Measurements from ENCODE around the gene ERO1B. TPM values are rescaled to one million over a fixed set of nuclear protein-coding genes. Genes with fewer than 3 reads are reported as not detected.

The ERO1B gene
- polyA plus RNA-seq, 1 donor from 2014 or later: 2.7 TPM

GRCh38 chr1:236287757-236288619 is 6.2 kb upstream of the ERO1B start:
- no peaks in the 10 kb centered on the region for H3F3A ChIP-seq (ENCODE audit: insufficient read depth, low read length, poor library complexity, severe bottlenecking)
- no peak overlapping the region for H3K4me2 ChIP-seq (ENCODE audit: low read length)
- H3K36me3 ChIP-seq (ENCODE audit: insufficient read depth, low read length): no peaks in the 10 kb centered on the region
- no peak overlapping the region for H3K4me3 ChIP-seq (ENCODE audit: low read length)
- H4K20me1 ChIP-seq (ENCODE audit: insufficient read depth): no peaks in the 10 kb centered on the region
- no peak overlapping the region for H2AFZ ChIP-seq (ENCODE audit: low read depth, low read length)
- no peak overlapping the region for H3K27ac ChIP-seq (ENCODE audit: low read length)
- no peaks in the 10 kb centered on the region for H3K9me2 ChIP-seq (ENCODE audit: insufficient read depth, low read length)
- TF ChIP-seq, protein P1, sequence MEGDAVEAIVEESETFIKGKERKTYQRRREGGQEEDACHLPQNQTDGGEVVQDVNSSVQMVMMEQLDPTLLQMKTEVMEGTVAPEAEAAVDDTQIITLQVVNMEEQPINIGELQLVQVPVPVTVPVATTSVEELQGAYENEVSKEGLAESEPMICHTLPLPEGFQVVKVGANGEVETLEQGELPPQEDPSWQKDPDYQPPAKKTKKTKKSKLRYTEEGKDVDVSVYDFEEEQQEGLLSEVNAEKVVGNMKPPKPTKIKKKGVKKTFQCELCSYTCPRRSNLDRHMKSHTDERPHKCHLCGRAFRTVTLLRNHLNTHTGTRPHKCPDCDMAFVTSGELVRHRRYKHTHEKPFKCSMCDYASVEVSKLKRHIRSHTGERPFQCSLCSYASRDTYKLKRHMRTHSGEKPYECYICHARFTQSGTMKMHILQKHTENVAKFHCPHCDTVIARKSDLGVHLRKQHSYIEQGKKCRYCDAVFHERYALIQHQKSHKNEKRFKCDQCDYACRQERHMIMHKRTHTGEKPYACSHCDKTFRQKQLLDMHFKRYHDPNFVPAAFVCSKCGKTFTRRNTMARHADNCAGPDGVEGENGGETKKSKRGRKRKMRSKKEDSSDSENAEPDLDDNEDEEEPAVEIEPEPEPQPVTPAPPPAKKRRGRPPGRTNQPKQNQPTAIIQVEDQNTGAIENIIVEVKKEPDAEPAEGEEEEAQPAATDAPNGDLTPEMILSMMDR (IDR thresholded peaks at IDR 0.05; ENCODE audit: poor library complexity, severe bottlenecking): no peak
- no peak for TF ChIP-seq POLR2AphosphoS5 (IDR thresholded peaks at IDR 0.05)
- TF ChIP-seq SMC3 (conservative IDR thresholded peaks at IDR 0.05; ENCODE audit: poor library complexity): no peak
- no peak for TF ChIP-seq TAF1 (IDR thresholded peaks at IDR 0.05; ENCODE audit: low read depth)
- no peak for TF ChIP-seq RAD21 (conservative IDR thresholded peaks at IDR 0.05)
- TF ChIP-seq EP300 (conservative IDR thresholded peaks at IDR 0.05; ENCODE audit: poor library complexity, severe bottlenecking): no peak
- no peak for TF ChIP-seq MXI1 (conservative IDR thresholded peaks at IDR 0.05; ENCODE audit: poor library complexity, severe bottlenecking)
- TF ChIP-seq EZH2 (IDR thresholded peaks at IDR 0.05; ENCODE audit: borderline replicate concordance, insufficient read depth, low read length, poor library complexity, severe bottlenecking): no peak
- TF ChIP-seq, protein P2, sequence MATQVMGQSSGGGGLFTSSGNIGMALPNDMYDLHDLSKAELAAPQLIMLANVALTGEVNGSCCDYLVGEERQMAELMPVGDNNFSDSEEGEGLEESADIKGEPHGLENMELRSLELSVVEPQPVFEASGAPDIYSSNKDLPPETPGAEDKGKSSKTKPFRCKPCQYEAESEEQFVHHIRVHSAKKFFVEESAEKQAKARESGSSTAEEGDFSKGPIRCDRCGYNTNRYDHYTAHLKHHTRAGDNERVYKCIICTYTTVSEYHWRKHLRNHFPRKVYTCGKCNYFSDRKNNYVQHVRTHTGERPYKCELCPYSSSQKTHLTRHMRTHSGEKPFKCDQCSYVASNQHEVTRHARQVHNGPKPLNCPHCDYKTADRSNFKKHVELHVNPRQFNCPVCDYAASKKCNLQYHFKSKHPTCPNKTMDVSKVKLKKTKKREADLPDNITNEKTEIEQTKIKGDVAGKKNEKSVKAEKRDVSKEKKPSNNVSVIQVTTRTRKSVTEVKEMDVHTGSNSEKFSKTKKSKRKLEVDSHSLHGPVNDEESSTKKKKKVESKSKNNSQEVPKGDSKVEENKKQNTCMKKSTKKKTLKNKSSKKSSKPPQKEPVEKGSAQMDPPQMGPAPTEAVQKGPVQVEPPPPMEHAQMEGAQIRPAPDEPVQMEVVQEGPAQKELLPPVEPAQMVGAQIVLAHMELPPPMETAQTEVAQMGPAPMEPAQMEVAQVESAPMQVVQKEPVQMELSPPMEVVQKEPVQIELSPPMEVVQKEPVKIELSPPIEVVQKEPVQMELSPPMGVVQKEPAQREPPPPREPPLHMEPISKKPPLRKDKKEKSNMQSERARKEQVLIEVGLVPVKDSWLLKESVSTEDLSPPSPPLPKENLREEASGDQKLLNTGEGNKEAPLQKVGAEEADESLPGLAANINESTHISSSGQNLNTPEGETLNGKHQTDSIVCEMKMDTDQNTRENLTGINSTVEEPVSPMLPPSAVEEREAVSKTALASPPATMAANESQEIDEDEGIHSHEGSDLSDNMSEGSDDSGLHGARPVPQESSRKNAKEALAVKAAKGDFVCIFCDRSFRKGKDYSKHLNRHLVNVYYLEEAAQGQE (IDR thresholded peaks at IDR 0.05; ENCODE audit: borderline replicate concordance): no peak
- H3K9me3 ChIP-seq (ENCODE audit: low read length): no peaks in the 10 kb centered on the region
- H3K27me3 ChIP-seq (ENCODE audit: insufficient read depth, low read depth, low read length): no peaks in the 10 kb centered on the region
- H3K9ac ChIP-seq (ENCODE audit: low read length): no peak overlapping the region
- H3K79me2 ChIP-seq (replicated peaks; ENCODE audit: insufficient read depth, low read length): no peaks in the 10 kb centered on the region

- Histone ChIP-seq H3K79me2 (replicated peaks; ENCODE audit: insufficient read depth, low read length) (no peaks in the 10 kb centered on the region), H3K9me2 (ENCODE audit: insufficient read depth, low read length) (no peaks in the 10 kb centered on the region), H4K20me1 (ENCODE audit: insufficient read depth) (no peaks in the 10 kb centered on the region), H3K4me2 (ENCODE audit: low read length) (no peak overlapping the region), H3K27ac (ENCODE audit: low read length) (no peak overlapping the region), H3K9me3 (ENCODE audit: low read length) (no peaks in the 10 kb centered on the region), H3K9ac (ENCODE audit: low read length) (no peak overlapping the region), H3K36me3 (ENCODE audit: insufficient read depth, low read length) (no peaks in the 10 kb centered on the region), H3F3A (ENCODE audit: insufficient read depth, low read length, poor library complexity, severe bottlenecking) (no peaks in the 10 kb centered on the region), H3K4me3 (ENCODE audit: low read length) (no peak overlapping the region), H3K27me3 (ENCODE audit: insufficient read depth, low read depth, low read length) (no peaks in the 10 kb centered on the region), H2AFZ (ENCODE audit: low read depth, low read length) (no peak overlapping the region)
- TF ChIP-seq TAF1 (IDR thresholded peaks at IDR 0.05; ENCODE audit: low read depth): no peak
- no peak for TF ChIP-seq SMC3 (conservative IDR thresholded peaks at IDR 0.05; ENCODE audit: poor library complexity)
- TF ChIP-seq MXI1 (conservative IDR thresholded peaks at IDR 0.05; ENCODE audit: poor library complexity, severe bottlenecking): no peak
- TF ChIP-seq RAD21 (conservative IDR thresholded peaks at IDR 0.05): no peak
- TF ChIP-seq EZH2 (IDR thresholded peaks at IDR 0.05; ENCODE audit: borderline replicate concordance, insufficient read depth, low read length, poor library complexity, severe bottlenecking): no peak
- TF ChIP-seq, protein P1 (IDR thresholded peaks at IDR 0.05; ENCODE audit: poor library complexity, severe bottlenecking): no peak
- TF ChIP-seq, protein P2 (IDR thresholded peaks at IDR 0.05; ENCODE audit: borderline replicate concordance): no peak
- no peak for TF ChIP-seq EP300 (conservative IDR thresholded peaks at IDR 0.05; ENCODE audit: poor library complexity, severe bottlenecking)
- no peak for TF ChIP-seq POLR2AphosphoS5 (IDR thresholded peaks at IDR 0.05)
These were observed 5.6 kb upstream of the ERO1B start for GRCh38 chr1:236287356-236287755.

Data from neural cell (in vitro differentiated cells).